Non-pigmented ciliary epithelial cell (primary cell): ENCODE measurements around the gene RERE.
"Not testable (repeated sequence)": the region's sequence is repeated elsewhere in the genome, so short reads cannot be mapped to it uniquely, and the experiment has no call there.

ENCODE experiments used
- DNase-seq: peaks from one replicate; pipeline ENCODE4 v3.0.0-alpha.2; 2010; ENCODE audit warnings: low read depth

The RERE gene

GRCh38 chr1:8602471-8603219 is 214.8 kb downstream of the RERE start:
- no peak for DNase-seq

GRCh38 chr1:8600336-8600735 is 217.1 kb downstream of the RERE start:
- DNase-seq, result no peak

GRCh38 chr1:8599646-8600212 is 217.7 kb downstream of the RERE start:
- DNase-seq, result no peak

- no peak for DNase-seq
Observed at GRCh38 chr1:8598783-8599182, 218.7 kb downstream of the RERE start.

- DNase-seq, result no peak
Observed at GRCh38 chr1:8598060-8598724, 219.2 kb downstream of the RERE start.

- DNase-seq, result no peak
Observed at GRCh38 chr1:8597455-8597854, 220.0 kb downstream of the RERE start.

- no peak for DNase-seq
Observed at GRCh38 chr1:8595941-8596340, 221.5 kb downstream of the RERE start.

GRCh38 chr1:8595332-8595731 is 222.1 kb downstream of the RERE start:
- no peak for DNase-seq

- not testable (repeated sequence) for DNase-seq
Observed at GRCh38 chr1:8593292-8593691, 224.1 kb downstream of the RERE start.

GRCh38 chr1:8591569-8591968 is 225.9 kb downstream of the RERE start:
- no peak for DNase-seq

GRCh38 chr1:8590721-8591351 is 226.6 kb downstream of the RERE start:
- DNase-seq, result no peak

- DNase-seq, result no peak
Observed at GRCh38 chr1:8589571-8589970, 227.9 kb downstream of the RERE start.

- no peak for DNase-seq
Observed at GRCh38 chr1:8587784-8588183, 229.7 kb downstream of the RERE start.

- no peak for DNase-seq
Observed at GRCh38 chr1:8586438-8586837, 231.0 kb downstream of the RERE start.

GRCh38 chr1:8584316-8584715 is 233.1 kb downstream of the RERE start:
- DNase-seq, result no peak

GRCh38 chr1:8583031-8583430 is 234.4 kb downstream of the RERE start:
- DNase-seq, result no peak

- DNase-seq, result no peak
Observed at GRCh38 chr1:8580566-8580965, 236.9 kb downstream of the RERE start.

GRCh38 chr1:8578936-8579335 is 238.5 kb downstream of the RERE start:
- no peak for DNase-seq

GRCh38 chr1:8578132-8578877 is 239.1 kb downstream of the RERE start:
- no peak for DNase-seq

- DNase-seq, result no peak
Observed at GRCh38 chr1:8574985-8575384, 242.5 kb downstream of the RERE start.

GRCh38 chr1:8572106-8572505 is 245.3 kb downstream of the RERE start:
- DNase-seq, result no peak
